ENCODE measurements around the gene MROH2B. TPM values are rescaled to one million over a fixed set of nuclear protein-coding genes. Genes with fewer than 3 reads are reported as not detected.

The MROH2B gene
- total RNA-seq, 2 experiments from 2014 or later = not detected

GRCh38 chr5:41003670-41004376 is 67.3 kb downstream of the MROH2B start:
- H3K27ac Mint-ChIP-seq = no peak overlapping the region
- no peaks in the 10 kb centered on the region for H3K4me1 Mint-ChIP-seq (ENCODE audit: low read depth)
- no peak overlapping the region for H3K4me3 Mint-ChIP-seq
- ChIA-PET POLR2A (no interaction called here), CTCF (no interaction called here)
- no peak for DNase-seq
- intact Hi-C loops (cut with micrococcal nuclease) = no loop called here
- no peaks in the 10 kb centered on the region for H3K36me3 Mint-ChIP-seq (ENCODE audit: low read depth)
- H3K9me3 Mint-ChIP-seq = no peaks in the 10 kb centered on the region
- TF ChIP-seq CTCF (IDR thresholded peaks at IDR 0.05) = no peak
- ATAC-seq = no peak
- H3K27me3 Mint-ChIP-seq = no peaks in the 10 kb centered on the region

- Mint-ChIP-seq H3K4me3 (no peak overlapping the region), H3K27me3 (peaks cover 1% of the 10 kb centered on the region), H3K9me3 (no peaks in the 10 kb centered on the region), H3K4me1 (ENCODE audit: low read depth) (no peaks in the 10 kb centered on the region), H3K27ac (no peak overlapping the region), H3K36me3 (ENCODE audit: low read depth) (no peaks in the 10 kb centered on the region)
- ATAC-seq = no peak
- DNase-seq = no peak
- intact Hi-C loops (cut with micrococcal nuclease) = no loop called here
- POLR2A ChIA-PET = no interaction called here
- no peak for TF ChIP-seq CTCF (IDR thresholded peaks at IDR 0.05)
- CTCF ChIA-PET = no interaction called here
These were observed 71.2 kb downstream of the MROH2B start for GRCh38 chr5:40999966-41000365.

GRCh38 chr5:40999142-40999541 is 72.0 kb downstream of the MROH2B start:
- Mint-ChIP-seq H3K9me3 (no peaks in the 10 kb centered on the region), H3K4me1 (ENCODE audit: low read depth) (no peaks in the 10 kb centered on the region), H3K4me3 (no peak overlapping the region), H3K36me3 (ENCODE audit: low read depth) (no peaks in the 10 kb centered on the region), H3K27me3 (peaks cover 1% of the 10 kb centered on the region), H3K27ac (no peak overlapping the region)
- CTCF ChIA-PET = no interaction called here
- no peak for DNase-seq
- ATAC-seq = no peak
- intact Hi-C loops (cut with micrococcal nuclease) = no loop called here
- TF ChIP-seq CTCF (IDR thresholded peaks at IDR 0.05) = no peak
- POLR2A ChIA-PET = no interaction called here

- H3K36me3 Mint-ChIP-seq (ENCODE audit: low read depth) = no peaks in the 10 kb centered on the region
- H3K27me3 Mint-ChIP-seq = peaks cover 3% of the 10 kb centered on the region
- DNase-seq (no peak), ATAC-seq (no peak)
- H3K4me1 Mint-ChIP-seq (ENCODE audit: low read depth) = no peaks in the 10 kb centered on the region
- TF ChIP-seq CTCF (IDR thresholded peaks at IDR 0.05) = no peak
- intact Hi-C loops (cut with micrococcal nuclease) = no loop called here
- POLR2A ChIA-PET = no interaction called here
- no peaks in the 10 kb centered on the region for H3K9me3 Mint-ChIP-seq
- H3K4me3 Mint-ChIP-seq = no peak overlapping the region
- no peak overlapping the region for H3K27ac Mint-ChIP-seq
- CTCF ChIA-PET = interaction anchor here (0.8 kb wide), 1 partner anchor 91 kb away, joined by 3 read pairs; no protein-coding TSS in a partner anchor
These were observed 75.1 kb downstream of the MROH2B start for GRCh38 chr5:40995801-40996586.

GRCh38 chr5:40991981-40992559 is 79.1 kb downstream of the MROH2B start:
- no peak for DNase-seq
- no peaks in the 10 kb centered on the region for H3K9me3 Mint-ChIP-seq

More at GRCh38 chr5:40991981-40992559, 79.1 kb downstream of the MROH2B start:
- Mint-ChIP-seq H3K4me3 (no peak overlapping the region), H3K27ac (no peak overlapping the region), H3K4me1 (ENCODE audit: low read depth) (no peaks in the 10 kb centered on the region), H3K27me3 (peaks cover 1% of the 10 kb centered on the region), H3K36me3 (ENCODE audit: low read depth) (no peaks in the 10 kb centered on the region)
- TF ChIP-seq CTCF (IDR thresholded peaks at IDR 0.05) = no peak
- ATAC-seq = no peak
- ChIA-PET CTCF (no interaction called here), POLR2A (no interaction called here)
- intact Hi-C loops (cut with micrococcal nuclease) = no loop called here

All from activated CD8-positive, alpha-beta T cell treated with anti-CD3 and anti-CD28 coated beads for 36 hours (primary cell).